ENCODE results near the gene KCNQ2.

DNA sequence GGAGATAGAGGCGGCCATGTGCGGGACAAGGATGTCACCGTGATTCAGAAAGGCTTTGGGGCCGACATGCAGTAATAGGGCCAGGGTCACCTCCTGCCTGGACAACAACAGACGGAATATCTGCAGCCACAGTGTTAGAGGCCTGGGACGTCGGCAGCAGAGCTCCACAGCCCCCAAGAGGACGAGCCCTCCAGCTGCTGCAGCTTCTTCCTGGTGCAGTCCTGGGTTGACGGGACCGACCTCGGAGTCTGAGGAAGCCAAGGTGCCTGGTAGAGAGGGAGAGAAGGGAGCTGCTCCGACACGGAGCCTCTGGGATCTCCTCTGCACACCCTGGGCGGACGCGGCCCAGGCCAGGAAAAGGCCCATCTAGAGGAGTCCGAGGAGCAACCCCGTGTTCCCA lies 88.1 kb downstream of the KCNQ2 start:
- TF ChIP-seq POLR2A (IDR thresholded peaks at IDR 0.05; ENCODE audit: low read depth, low read length) (no peak), POLR2AphosphoS5 (IDR thresholded peaks at IDR 0.05; ENCODE audit: low read depth, low read length) (no peak)
